ENCODE measurements around the gene ZNF222. TPM values are rescaled to one million over a fixed set of nuclear protein-coding genes. Genes with fewer than 3 reads are reported as not detected.
A peak's percentile ranks its signal among the peaks of the same experiment; 100 is the strongest.

The ZNF222 gene
- total and polyA plus RNA-seq, 2 of the 4 experiments (the other 2 are of a cell fraction) = 3.2 to 7.0 TPM

GRCh38 chr19:44071824-44072542, 46.8 kb downstream of the ZNF222 start, which contains the start of gene ZNF284:
TSS of gene ZNF284 (plus strand) at chr19:44072159. CDS start at chr19:44076390, 4,231 bp downstream.
- Histone ChIP-seq H3K27me3 (ENCODE audit: control insufficient read depth, insufficient read depth, low read length) (no peaks in the 10 kb centered on the region), H4K5ac (ENCODE audit: low read depth, low read length) (peak within 1 kb of the TSS; percentile 76), H3K9me1 (ENCODE audit: insufficient read depth, low read length) (no peaks in the 10 kb centered on the region), H3K14ac (replicated peaks; ENCODE audit: low read depth, low read length) (peak within 1 kb of the TSS; percentile 81), H3K4me1 (ENCODE audit: control insufficient read depth, insufficient read depth, low read length) (peaks cover 2% of the 10 kb centered on the region; the same call in 1 of the 2 replicates), H3K4me3 (ENCODE audit: insufficient read depth, low read depth, low read length) (peak within 1 kb of the TSS; percentile 76), H3K4me2 (ENCODE audit: low read depth, low read length) (peak within 1 kb of the TSS; percentile 84), H2AK5ac (ENCODE audit: low read depth, low read length) (peak within 1 kb of the TSS; percentile 18; the same call in 1 of the 2 replicates), H4K20me1 (ENCODE audit: insufficient read depth, low read length) (no peaks in the 10 kb centered on the region), H3K18ac (ENCODE audit: low read depth, low read length) (peak within 1 kb of the TSS; percentile 39; the same call in 1 of the 2 replicates), H2AFZ (replicated peaks; ENCODE audit: low read length, poor library complexity) (peak within 1 kb of the TSS; percentile 96), H4K91ac (ENCODE audit: insufficient read depth, low read depth, low read length) (peak within 1 kb of the TSS; percentile 75), H3K9me3 (ENCODE audit: control insufficient read depth, insufficient read depth, low read length) (peaks cover 4% of the 10 kb centered on the region), H2BK5ac (ENCODE audit: low read depth, low read length, poor library complexity, severe bottlenecking) (peak within 1 kb of the TSS; percentile 47), H3K79me1 (ENCODE audit: low read depth in 1 of 2, low read length in 2 of 2) (peaks cover 16 to 20% of the 10 kb centered on the region in 2 experiments), H3K27ac (ENCODE audit: insufficient read depth, low read length) (peak within 1 kb of the TSS; percentile 60), H3K23ac (ENCODE audit: low read depth, low read length) (peak within 1 kb of the TSS; percentile 89), H2BK120ac (ENCODE audit: low read depth, low read length) (peak within 1 kb of the TSS; percentile 22; the same call in 1 of the 2 replicates), H3K36me3 (ENCODE audit: control insufficient read depth, insufficient read depth, low read length) (peaks cover 3% of the 10 kb centered on the region), H3K56ac (ENCODE audit: extremely low read depth, insufficient read depth, low read length) (peak within 1 kb of the TSS; percentile 68), H4K8ac (ENCODE audit: low read depth in 2 of 2, low read length in 2 of 2) (peak within 1 kb of the TSS; percentile 98 to 99), H2BK15ac (ENCODE audit: low read depth, low read length) (peak within 1 kb of the TSS; percentile 49; the same call in 1 of the 3 replicates), H3K4ac (ENCODE audit: low read depth, low read length) (peak within 1 kb of the TSS; percentile 78), H2AK9ac (replicated peaks; ENCODE audit: low read depth, low read length, poor library complexity) (peak within 1 kb of the TSS; percentile 73), H2BK20ac (ENCODE audit: low read depth, low read length) (no peak within 1 kb of the TSS), H3K9ac (ENCODE audit: low read depth, low read length) (peak within 1 kb of the TSS; percentile 86)
- in situ Hi-C loops (cut with MboI; ENCODE audit: low sequenced_read_pairs) = no loop called here
- DNase-seq (peak; percentile 93), ATAC-seq (ENCODE audit: low read depth) (peak; percentile 98)
- dilution Hi-C loops (cut with HindIII; ENCODE audit: low sequenced_read_pairs, unreplicated experiment) = no loop called here
- TF ChIP-seq MAZ (IDR thresholded peaks at IDR 0.05; ENCODE audit: borderline replicate concordance, low read depth, low read length) (peak; percentile 93), MXI1 (IDR thresholded peaks at IDR 0.05; ENCODE audit: borderline replicate concordance, low read depth, low read length) (peak; percentile 76; the same call in 1 of the 2 replicates), ELK1 (IDR thresholded peaks at IDR 0.05; ENCODE audit: borderline replicate concordance, low read depth, low read length) (no peak)
- WGBS, 2 experiments (ENCODE audit: extremely low coverage in 2 of 2, insufficient read length in 1 of 2) = 0% methylated on average over 8 of the region's 40 CpGs; no CpG with 5 or more reads in 1 of the 2 experiments
- ChIA-PET CTCF (no interaction called here), POLR2A (ENCODE audit: unreplicated experiment) (interaction anchor here (0.6 kb wide), 1 partner anchor 135 kb away, joined by 3 read pairs; no protein-coding TSS in a partner anchor)
- intact Hi-C loops (cut with micrococcal nuclease) = no loop called here
- BruUV-seq (replicated peaks) = no TSS peak
